ENCODE measurements around the gene RFLNA.

GRCh38 chr12:124315372-124316044 lies 20.6 kb downstream of the RFLNA start:
- TF ChIP-seq, protein P1, sequence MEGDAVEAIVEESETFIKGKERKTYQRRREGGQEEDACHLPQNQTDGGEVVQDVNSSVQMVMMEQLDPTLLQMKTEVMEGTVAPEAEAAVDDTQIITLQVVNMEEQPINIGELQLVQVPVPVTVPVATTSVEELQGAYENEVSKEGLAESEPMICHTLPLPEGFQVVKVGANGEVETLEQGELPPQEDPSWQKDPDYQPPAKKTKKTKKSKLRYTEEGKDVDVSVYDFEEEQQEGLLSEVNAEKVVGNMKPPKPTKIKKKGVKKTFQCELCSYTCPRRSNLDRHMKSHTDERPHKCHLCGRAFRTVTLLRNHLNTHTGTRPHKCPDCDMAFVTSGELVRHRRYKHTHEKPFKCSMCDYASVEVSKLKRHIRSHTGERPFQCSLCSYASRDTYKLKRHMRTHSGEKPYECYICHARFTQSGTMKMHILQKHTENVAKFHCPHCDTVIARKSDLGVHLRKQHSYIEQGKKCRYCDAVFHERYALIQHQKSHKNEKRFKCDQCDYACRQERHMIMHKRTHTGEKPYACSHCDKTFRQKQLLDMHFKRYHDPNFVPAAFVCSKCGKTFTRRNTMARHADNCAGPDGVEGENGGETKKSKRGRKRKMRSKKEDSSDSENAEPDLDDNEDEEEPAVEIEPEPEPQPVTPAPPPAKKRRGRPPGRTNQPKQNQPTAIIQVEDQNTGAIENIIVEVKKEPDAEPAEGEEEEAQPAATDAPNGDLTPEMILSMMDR (IDR thresholded peaks at IDR 0.05), result no peak
- no peak for TF ChIP-seq POLR2AphosphoS5 (IDR thresholded peaks at IDR 0.05; ENCODE audit: low read depth, low read length)
- no peak for TF ChIP-seq SIN3A (IDR thresholded peaks at IDR 0.05; ENCODE audit: borderline replicate concordance, insufficient read depth, low read depth, low read length)
- no peak for TF ChIP-seq TCF7L2 (IDR thresholded peaks at IDR 0.05; ENCODE audit: low read depth, low read length)
- TF ChIP-seq, protein P2, sequence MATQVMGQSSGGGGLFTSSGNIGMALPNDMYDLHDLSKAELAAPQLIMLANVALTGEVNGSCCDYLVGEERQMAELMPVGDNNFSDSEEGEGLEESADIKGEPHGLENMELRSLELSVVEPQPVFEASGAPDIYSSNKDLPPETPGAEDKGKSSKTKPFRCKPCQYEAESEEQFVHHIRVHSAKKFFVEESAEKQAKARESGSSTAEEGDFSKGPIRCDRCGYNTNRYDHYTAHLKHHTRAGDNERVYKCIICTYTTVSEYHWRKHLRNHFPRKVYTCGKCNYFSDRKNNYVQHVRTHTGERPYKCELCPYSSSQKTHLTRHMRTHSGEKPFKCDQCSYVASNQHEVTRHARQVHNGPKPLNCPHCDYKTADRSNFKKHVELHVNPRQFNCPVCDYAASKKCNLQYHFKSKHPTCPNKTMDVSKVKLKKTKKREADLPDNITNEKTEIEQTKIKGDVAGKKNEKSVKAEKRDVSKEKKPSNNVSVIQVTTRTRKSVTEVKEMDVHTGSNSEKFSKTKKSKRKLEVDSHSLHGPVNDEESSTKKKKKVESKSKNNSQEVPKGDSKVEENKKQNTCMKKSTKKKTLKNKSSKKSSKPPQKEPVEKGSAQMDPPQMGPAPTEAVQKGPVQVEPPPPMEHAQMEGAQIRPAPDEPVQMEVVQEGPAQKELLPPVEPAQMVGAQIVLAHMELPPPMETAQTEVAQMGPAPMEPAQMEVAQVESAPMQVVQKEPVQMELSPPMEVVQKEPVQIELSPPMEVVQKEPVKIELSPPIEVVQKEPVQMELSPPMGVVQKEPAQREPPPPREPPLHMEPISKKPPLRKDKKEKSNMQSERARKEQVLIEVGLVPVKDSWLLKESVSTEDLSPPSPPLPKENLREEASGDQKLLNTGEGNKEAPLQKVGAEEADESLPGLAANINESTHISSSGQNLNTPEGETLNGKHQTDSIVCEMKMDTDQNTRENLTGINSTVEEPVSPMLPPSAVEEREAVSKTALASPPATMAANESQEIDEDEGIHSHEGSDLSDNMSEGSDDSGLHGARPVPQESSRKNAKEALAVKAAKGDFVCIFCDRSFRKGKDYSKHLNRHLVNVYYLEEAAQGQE (IDR thresholded peaks at IDR 0.05; ENCODE audit: insufficient read depth in 1 of 2, low read depth in 2 of 2, low read length in 1 of 2), result no peak
